ENCODE measurements around the gene SLC25A45.

Gene SLC25A45

GRCh38 chr11:65404638-65405339, 22.3 kb upstream of the SLC25A45 start:
- no peak for DNase-seq

DNA sequence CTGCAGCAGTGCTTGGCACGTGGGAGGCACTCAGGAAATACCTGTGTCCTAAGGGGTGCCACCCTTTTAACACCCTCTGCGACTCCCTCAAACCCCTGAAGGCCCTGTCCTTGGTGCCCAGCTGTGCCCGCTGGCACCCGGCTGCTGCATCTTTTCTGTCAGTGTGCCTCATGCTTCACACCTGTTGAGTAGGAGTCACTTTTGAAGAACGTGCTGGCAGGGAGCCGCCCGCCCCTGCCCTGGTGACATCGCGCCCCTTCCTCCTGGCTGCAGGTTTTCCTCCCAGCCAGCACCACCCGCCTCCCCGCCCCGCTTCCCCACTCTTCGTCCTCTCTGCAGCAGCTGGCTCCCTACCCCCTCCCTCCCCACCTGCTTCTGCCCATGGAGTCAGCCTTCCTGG, 21.8 kb upstream of the SLC25A45 start:
- DNase-seq = no peak

- no peak for DNase-seq
These were observed 21.2 kb upstream of the SLC25A45 start for GRCh38 chr11:65403607-65404121.

GRCh38 chr11:65402790-65403189, 20.3 kb upstream of the SLC25A45 start:
- no peak for DNase-seq

DNA sequence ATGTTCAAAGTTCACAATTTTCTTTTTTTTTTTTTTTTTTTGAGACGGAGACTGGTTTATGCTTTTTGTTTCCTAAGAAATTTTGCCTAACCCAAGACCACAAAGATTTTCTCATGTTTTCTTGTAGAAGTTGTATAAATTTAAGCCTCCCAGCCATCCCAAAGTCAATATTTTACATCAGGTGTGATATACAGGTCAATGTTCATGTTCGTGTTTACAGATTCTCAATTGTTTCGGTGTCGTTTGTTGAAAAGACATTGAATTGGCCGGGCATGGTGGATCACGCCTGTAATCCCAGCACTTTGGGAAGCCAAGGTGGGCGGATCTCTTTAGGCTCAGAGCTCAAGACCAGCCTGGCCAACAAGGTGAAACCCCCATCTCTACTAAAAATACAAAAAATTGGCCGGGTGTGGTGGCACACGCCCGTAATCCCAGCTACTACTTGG, 19.4 kb upstream of the SLC25A45 start:
- no peak for DNase-seq

DNA sequence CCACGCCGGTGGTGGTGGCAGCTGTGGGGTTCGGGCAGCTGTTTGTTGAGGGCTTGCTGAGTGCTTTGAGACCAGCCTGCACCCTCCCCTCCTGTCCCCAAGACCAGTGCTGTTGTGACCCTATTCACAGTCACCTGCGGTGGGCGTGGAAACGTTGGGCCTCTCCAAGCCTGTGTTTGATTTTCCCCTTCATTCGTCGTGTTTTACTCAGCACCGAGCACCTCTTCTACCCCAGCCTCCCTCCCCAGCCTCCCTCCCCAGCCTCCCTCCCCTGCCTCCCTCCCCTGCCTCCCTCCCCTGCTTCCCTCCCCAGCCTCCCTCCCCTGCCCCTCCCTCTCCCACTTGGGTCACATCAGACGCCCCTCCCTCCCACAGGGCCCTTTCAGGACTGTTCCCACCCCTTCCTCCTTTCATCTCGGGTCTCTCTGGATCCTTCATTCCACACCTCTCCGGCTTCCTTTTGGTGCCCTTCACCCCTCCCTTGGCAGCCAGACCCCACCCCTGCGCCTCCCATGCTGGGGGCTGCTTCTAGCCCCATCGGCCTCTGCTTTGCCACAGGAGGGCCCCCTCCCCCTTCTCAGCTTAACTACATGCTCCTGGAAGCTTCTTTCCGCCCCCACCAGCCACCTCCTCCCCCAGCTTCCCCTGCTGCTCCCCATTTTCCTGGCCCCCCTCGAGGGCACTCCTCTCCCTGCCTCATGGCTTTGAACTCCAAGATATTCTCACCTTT, 18.8 kb upstream of the SLC25A45 start:
- no peak for DNase-seq

- no peak for DNase-seq
These were observed 18.0 kb upstream of the SLC25A45 start for GRCh38 chr11:65400307-65401072.

- no peak for DNase-seq
These were observed 17.4 kb upstream of the SLC25A45 start for GRCh38 chr11:65399845-65400244.

- no peak for DNase-seq
These were observed 16.8 kb upstream of the SLC25A45 start for GRCh38 chr11:65399249-65399648.

DNA sequence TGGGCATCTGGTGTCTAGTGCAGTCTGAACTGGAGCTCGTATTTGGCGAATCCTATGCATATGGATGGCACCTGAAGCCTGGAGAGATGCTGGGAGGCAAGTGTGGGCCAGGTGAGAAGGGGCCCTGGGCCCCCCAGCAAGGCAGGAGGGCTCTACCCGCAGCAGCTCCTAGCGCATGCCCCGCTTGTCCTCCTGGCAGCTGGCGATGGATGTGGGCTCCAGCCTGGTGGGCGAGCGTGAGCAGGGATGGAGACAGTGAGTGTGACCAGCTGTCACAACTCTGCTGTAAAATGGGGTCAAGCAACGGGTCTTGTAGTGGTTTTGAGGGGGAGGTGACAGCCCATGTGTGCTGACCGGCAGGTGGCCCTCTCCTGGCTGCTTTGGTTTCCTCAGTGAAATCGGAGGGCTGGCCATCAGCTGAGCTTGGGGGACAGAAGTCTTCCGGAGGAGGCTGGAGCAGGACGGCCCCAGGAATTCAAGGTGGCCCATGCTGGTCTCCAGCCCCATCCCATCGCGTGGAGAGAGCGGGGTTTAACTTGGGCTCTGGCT, 16.0 kb upstream of the SLC25A45 start:
- no peak for DNase-seq

- DNase-seq = no peak
These were observed 14.6 kb upstream of the SLC25A45 start for GRCh38 chr11:65396769-65397745.

DNA sequence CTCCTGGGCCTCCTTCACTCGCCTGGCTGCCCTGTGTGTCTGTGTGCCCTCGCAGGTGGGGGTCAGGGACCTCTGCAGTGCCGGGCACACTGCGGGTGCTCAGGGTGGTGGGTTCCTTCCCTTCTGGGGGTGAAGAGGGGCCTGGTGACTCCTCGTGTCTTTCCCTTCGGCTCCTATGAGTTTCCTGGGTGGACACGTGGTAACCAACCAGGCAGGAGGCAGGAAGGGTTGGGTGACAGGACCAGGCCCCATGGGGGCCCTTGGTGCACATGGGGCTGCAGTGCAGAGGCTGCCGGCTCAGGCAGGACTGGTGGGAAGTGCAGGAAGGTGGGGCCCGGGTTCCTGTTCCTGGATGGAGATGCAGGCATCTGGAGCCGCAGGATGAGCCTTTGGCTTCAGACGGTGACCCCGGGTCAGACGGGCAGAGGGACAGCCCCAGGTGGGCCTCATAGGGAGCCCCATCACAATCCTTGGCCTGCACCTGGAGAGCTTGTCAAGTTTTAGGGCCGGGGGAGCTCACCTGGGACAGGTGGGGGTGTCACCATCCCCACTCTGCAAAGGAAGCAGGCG, 13.6 kb upstream of the SLC25A45 start:
- DNase-seq = no peak

DNA sequence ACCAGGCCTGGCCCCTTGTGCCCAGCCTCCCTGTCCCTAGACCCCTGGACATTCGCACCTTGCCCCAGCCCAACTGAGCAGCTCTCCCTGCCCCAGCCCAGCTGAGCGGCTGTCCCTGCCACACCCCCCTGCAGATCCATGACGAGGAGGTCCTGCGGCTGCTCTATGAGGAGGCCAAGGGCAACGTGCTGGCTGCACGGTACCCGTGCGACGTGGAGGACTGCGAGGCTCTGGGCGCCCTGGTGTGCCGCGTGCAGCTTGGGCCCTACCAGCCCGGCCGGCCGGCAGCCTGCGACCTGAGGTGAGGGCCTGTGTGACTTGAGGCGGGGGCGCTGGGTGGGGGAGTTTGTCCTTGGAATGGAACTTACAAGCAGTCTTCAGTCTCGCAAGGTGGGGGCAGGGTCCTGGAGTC, 11.7 kb upstream of the SLC25A45 start:
- no peak for DNase-seq

DNA sequence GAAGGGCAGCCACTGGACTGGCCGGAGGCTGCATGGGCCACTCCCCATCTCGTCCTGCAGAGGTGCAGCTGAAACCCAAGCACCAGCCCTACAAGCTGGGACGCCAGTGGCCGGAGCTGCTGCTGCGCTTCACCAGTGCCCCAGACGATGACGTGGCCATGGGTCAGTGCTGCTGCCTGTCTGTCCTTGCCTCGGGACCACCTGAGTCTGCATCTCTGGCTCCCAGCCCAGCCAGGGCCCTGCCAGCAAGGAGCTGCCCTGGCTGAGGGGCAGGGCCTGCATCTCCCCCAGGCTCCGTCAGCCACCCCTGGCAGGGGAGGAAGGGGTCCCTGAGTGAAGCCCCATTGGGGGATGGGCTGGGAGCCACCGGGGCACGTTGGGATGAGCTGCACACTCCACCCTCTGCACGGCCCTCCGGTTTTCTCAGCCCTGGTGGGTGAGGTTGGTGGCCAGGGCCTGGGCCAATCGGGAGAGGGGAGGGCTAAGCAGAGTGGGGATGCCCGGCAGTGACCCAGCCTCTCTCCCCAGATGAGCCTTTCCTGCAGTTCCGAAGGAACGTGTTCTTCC, 11.2 kb upstream of the SLC25A45 start:
- no peak for DNase-seq

- no peak for DNase-seq
These were observed 10.5 kb upstream of the SLC25A45 start for GRCh38 chr11:65392899-65393298.

DNA sequence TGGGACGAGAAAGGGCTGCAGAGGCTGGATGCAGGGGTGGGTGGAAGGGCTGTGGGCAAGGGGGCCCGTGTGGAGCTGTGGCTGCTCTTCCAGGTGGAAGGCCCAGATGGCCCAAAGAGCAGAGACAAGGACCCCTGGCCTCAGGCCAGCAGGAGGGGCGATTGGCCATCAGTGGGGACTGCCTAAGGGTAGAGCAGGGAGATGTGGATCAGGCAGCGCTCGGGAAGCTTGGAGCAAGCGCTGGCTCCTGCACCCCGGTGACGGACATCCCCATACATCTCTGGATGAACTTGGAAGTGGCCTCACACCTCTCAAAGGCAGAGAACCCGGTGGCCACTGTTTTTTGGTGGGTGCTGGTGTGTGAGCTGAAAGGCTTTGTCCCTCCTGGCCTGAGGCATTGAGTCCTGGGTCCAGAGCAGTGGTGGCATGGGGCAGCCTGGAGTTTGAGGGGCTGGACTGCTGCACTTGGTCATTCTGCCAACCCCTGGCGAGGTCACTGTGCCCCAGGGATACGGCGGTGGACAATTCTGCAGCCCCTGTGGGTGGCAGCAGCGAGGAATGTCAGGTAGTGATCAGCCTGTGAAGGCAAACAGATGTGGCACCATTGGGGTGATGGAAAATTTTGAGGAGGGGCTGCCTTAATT, 9.9 kb upstream of the SLC25A45 start:
- no peak for DNase-seq

DNA sequence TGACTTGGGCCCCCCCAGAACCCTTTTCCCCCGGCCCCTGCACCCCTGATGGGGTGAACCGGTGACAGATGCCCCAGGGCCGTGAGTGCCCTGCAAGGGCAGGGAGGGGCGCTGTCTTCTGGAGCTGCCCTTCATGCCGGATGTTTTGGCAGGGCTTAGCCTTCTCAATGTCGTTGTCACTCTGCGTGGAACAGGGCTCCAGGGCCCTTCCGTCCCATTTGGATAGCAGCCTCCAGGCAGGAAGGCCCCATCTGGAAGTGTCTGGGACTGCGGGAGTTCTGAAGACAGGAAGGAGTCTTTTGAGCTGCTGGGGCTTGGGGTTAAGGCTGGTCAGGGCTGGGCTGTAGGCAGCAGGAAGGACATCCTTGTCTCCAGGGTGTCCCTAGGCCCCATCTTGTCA, 8.6 kb upstream of the SLC25A45 start:
- no peak for DNase-seq

- no peak for DNase-seq
These were observed 7.9 kb upstream of the SLC25A45 start for GRCh38 chr11:65390099-65390941.

DNA sequence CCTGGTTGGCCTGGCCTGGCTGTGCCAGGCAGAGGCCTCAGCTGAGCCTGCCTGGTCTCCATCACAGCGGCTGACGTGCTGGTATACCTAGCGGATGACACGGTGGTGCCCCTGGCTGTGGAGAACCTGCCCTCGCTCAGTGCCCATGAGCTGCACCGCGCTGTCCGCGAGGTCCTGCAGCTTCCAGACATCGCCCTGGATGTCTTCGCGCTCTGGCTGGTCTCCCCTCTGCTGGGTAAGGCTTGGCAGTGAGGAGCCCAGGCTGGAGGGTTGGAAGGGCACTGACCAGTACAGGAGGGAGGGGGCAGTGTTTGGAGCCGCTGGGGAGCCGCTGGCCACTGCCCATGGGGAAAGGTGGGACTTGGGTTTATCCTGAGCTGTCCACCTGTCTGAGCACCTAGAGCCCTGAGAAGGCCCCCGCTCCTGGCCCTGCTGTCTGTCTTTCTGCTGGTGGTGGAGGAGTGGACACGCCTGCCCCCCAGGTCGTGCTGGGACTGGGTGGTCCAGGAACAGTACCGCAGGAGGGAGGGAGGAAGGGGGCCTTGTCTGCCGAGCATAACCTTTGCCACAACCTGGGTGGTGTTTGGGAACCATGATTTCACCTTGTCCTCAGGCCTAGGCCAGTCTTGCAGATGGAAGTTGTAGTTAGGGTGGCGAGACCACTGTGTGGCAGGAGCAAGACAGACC, 7.0 kb upstream of the SLC25A45 start:
- DNase-seq = no peak
